Forelimb muscle (tissue), 1 donor: ENCODE data around the gene ZNF423. TPM values are rescaled to one million over a fixed set of nuclear protein-coding genes. Genes with fewer than 3 reads are reported as not detected.

Experiments
- DNase-seq: peaks from one replicate; pipeline ENCODE4 v3.0.0-alpha.2; 2013; ENCODE audit warnings: low read depth
- polyA plus RNA-seq: library from polyadenylated mRNA; unstranded; fragments of 120-200 nt; gene quantifications from one replicate; pipeline ENCODE4 v1.2.1, GENCODE V29; 2013; ENCODE audit not compliant: insufficient read length

ZNF423 gene
- polyA plus RNA-seq, 1 donor = 26.2 TPM

- no peak for DNase-seq
Measured at GRCh38 chr16:49726155-49726554, 129.8 kb downstream of the ZNF423 start.

GRCh38 chr16:49725651-49726050 is 130.3 kb downstream of the ZNF423 start:
- DNase-seq = no peak

GRCh38 chr16:49724774-49725173 is 131.1 kb downstream of the ZNF423 start:
- no peak for DNase-seq

- DNase-seq = no peak
Measured at GRCh38 chr16:49723310-49723709, 132.6 kb downstream of the ZNF423 start.

GRCh38 chr16:49720225-49720624 is 135.7 kb downstream of the ZNF423 start:
- DNase-seq = no peak

GRCh38 chr16:49717689-49718088 is 138.2 kb downstream of the ZNF423 start:
- no peak for DNase-seq

GRCh38 chr16:49716339-49716934 is 139.5 kb downstream of the ZNF423 start:
- no peak for DNase-seq

GRCh38 chr16:49713770-49714169 is 142.1 kb downstream of the ZNF423 start:
- no peak for DNase-seq

GRCh38 chr16:49712542-49712941 is 143.4 kb downstream of the ZNF423 start:
- no peak for DNase-seq

GRCh38 chr16:49712106-49712505 is 143.8 kb downstream of the ZNF423 start:
- DNase-seq = no peak

- DNase-seq = no peak
Measured at GRCh38 chr16:49709057-49709456, 146.9 kb downstream of the ZNF423 start.

GRCh38 chr16:49708491-49708890 is 147.4 kb downstream of the ZNF423 start:
- DNase-seq = no peak

- DNase-seq = no peak
Measured at GRCh38 chr16:49706620-49707355, 149.1 kb downstream of the ZNF423 start.

- DNase-seq = no peak
Measured at GRCh38 chr16:49704586-49705155, 151.2 kb downstream of the ZNF423 start.

- no peak for DNase-seq
Measured at GRCh38 chr16:49703483-49703882, 152.4 kb downstream of the ZNF423 start.

GRCh38 chr16:49701789-49702494 is 154.0 kb downstream of the ZNF423 start:
- DNase-seq = peak; percentile 73

GRCh38 chr16:49701065-49701685 is 154.7 kb downstream of the ZNF423 start:
- no peak for DNase-seq

- DNase-seq = no peak
Measured at GRCh38 chr16:49700251-49701064, 155.5 kb downstream of the ZNF423 start.

GRCh38 chr16:49699841-49700175 is 156.1 kb downstream of the ZNF423 start:
- DNase-seq = no peak

- no peak for DNase-seq
Measured at GRCh38 chr16:49698931-49699840, 156.7 kb downstream of the ZNF423 start.
